ENCODE data around the gene ME2.
"Not testable (repeated sequence)": the region's sequence is repeated elsewhere in the genome, so short reads cannot be mapped to it uniquely, and the experiment has no call there.

The ME2 gene

GRCh38 chr18:50878345-50879301, at the start of gene ME2:
Gene ME2 (plus strand): TSS chr18:50879118. CDS start chr18:50895821, 16,703 bp downstream.
- DNase-seq (ENCODE audit: low spot score) = peak; percentile 99

GRCh38 chr18:50829644-50830043, 49.3 kb upstream of the ME2 start:
- DNase-seq (ENCODE audit: low spot score) = no peak

GRCh38 chr18:50830544-50830943, 48.4 kb upstream of the ME2 start:
- DNase-seq (ENCODE audit: low spot score) = no peak

- no peak for DNase-seq (ENCODE audit: low spot score)
Measured at GRCh38 chr18:50832754-50833153, 46.2 kb upstream of the ME2 start.

GRCh38 chr18:50833496-50833895, 45.4 kb upstream of the ME2 start:
- not testable (repeated sequence) for DNase-seq (ENCODE audit: low spot score)

- peak; percentile 54 for DNase-seq (ENCODE audit: low spot score)
Measured at GRCh38 chr18:50836521-50836957, 42.4 kb upstream of the ME2 start.

GRCh38 chr18:50839341-50839740, 39.6 kb upstream of the ME2 start:
- no peak for DNase-seq (ENCODE audit: low spot score)

- no peak for DNase-seq (ENCODE audit: low spot score)
Measured at GRCh38 chr18:50839996-50840395, 38.9 kb upstream of the ME2 start.

GRCh38 chr18:50842846-50843245, 36.1 kb upstream of the ME2 start:
- DNase-seq (ENCODE audit: low spot score) = no peak

- no peak for DNase-seq (ENCODE audit: low spot score)
Measured at GRCh38 chr18:50844554-50844953, 34.4 kb upstream of the ME2 start.

- no peak for DNase-seq (ENCODE audit: low spot score)
Measured at GRCh38 chr18:50844960-50845359, 34.0 kb upstream of the ME2 start.

- peak; percentile 65 for DNase-seq (ENCODE audit: low spot score)
Measured at GRCh38 chr18:50847192-50847591, 31.7 kb upstream of the ME2 start.

GRCh38 chr18:50848061-50848551, 30.8 kb upstream of the ME2 start:
- no peak for DNase-seq (ENCODE audit: low spot score)

GRCh38 chr18:50848991-50849390, 29.9 kb upstream of the ME2 start:
- no peak for DNase-seq (ENCODE audit: low spot score)

GRCh38 chr18:50849419-50849821, 29.5 kb upstream of the ME2 start:
- DNase-seq (ENCODE audit: low spot score) = no peak

GRCh38 chr18:50850307-50851065, 28.4 kb upstream of the ME2 start:
- no peak for DNase-seq (ENCODE audit: low spot score)

GRCh38 chr18:50853863-50854271, 25.1 kb upstream of the ME2 start:
- peak; percentile 28 for DNase-seq (ENCODE audit: low spot score)

- no peak for DNase-seq (ENCODE audit: low spot score)
Measured at GRCh38 chr18:50855976-50856757, 22.8 kb upstream of the ME2 start.

- peak; percentile 41 for DNase-seq (ENCODE audit: low spot score)
Measured at GRCh38 chr18:50857166-50857565, 21.8 kb upstream of the ME2 start.

- no peak for DNase-seq (ENCODE audit: low spot score)
Measured at GRCh38 chr18:50857694-50858093, 21.2 kb upstream of the ME2 start.

- DNase-seq (ENCODE audit: low spot score) = no peak
Measured at GRCh38 chr18:50859793-50860555, 18.9 kb upstream of the ME2 start.

Data from GM03348 (cell line).